GM12891 (cell line): ENCODE data around the gene PPP1R9B.

Experiments used
- POLR2A ChIP-seq: IDR thresholded peaks from 2 replicates; pipeline ENCODE4 v1.6.1; 2011; ENCODE audit warnings: low read depth, low read length, control low read depth
- POLR2AphosphoS5 ChIP-seq: IDR thresholded peaks from 2 replicates; pipeline ENCODE4 v1.6.1; 2011; ENCODE audit warnings: low read depth, low read length, control low read depth
- SPI1 ChIP-seq: IDR thresholded peaks from 2 replicates; pipeline ENCODE4 v1.6.1; 2011; ENCODE audit warnings: low read depth, low read length, control low read depth
- TAF1 ChIP-seq: IDR thresholded peaks from 2 replicates; pipeline ENCODE4 v1.6.1; 2011; ENCODE audit warnings: low read depth, low read length, control low read depth

DNA sequence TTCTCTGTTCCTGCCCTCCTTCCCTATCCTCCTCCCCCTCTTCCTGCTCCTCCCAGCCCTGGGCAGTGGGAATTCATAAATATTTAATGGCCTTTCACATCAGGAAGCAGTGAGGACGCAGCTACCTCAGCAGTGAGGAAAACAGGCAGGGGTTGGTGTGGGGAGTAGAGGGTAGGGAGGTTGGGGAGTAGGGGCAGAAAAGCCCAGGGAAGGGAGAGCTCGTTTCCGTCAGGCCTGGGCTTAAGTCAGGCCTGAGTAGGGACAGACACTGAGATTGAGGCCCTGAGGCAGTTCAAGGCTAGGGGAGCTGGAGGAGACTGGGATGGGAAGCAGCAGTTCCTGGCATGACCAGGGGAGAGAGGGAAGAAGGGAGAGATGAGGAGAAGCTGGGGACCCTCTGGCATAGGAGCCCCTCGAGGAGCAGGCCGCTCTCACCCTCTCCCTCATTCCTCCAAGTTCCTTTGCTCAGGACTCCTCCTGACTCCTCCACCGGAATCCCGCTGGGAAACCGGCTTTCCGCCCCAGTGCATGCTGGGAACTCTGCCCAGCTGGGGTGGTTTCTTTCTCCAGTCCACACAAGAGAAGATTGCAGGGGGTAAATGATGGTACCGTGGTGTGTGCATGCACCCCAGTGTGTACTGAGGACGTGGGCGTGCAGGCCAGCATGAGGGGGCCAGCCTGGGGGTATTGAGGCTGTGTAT, 26.7 kb downstream of the PPP1R9B start:
- TF ChIP-seq POLR2AphosphoS5 = no peak
- TF ChIP-seq POLR2A = no peak
- no peak for TF ChIP-seq SPI1
- TF ChIP-seq TAF1 = no peak
